H1 (cell line): ENCODE results near the gene PPARA. TPM values are rescaled to one million over a fixed set of nuclear protein-coding genes. Genes with fewer than 3 reads are reported as not detected.

Experiments
- CTCF ChIA-PET: fragments of 300-600 bp; sonication (Branson Sonifier 250); formaldehyde crosslinking; loops from one replicate; lab custom pipeline; 2021; ENCODE audit not compliant: partially characterized antibody; lab: Charles Lee
- POLR2A ChIA-PET: fragments of 300-600 bp; sonication (Branson Sonifier 250); formaldehyde crosslinking; loops from one replicate; lab custom pipeline; 2021; ENCODE audit warnings: inconsistent platforms; ENCODE audit not compliant: partially characterized antibody; lab: Charles Lee
- DNase-seq, 2 experiments: peaks; one replicate each; pipeline versions ENCODE4 v3.0.0 to v3.0.0-alpha.2; 2010 to 2022; ENCODE audit warnings: low spot score in 2 of 2, low read depth in 1 of 2, mixed read lengths in 1 of 2
- FAIRE-seq: peaks from 2 replicates; lab custom pipeline; 2011; peaks lifted over from hg19 to GRCh38; lab: Jason Lieb, UNC
- H2AFZ ChIP-seq: 2 replicates; pipeline ENCODE4 v1.8.1; 2012; ENCODE audit warnings: low read length, inconsistent platforms
- H2AK5ac ChIP-seq: 2 replicates; pipeline ENCODE4 v1.6.1; 2013; ENCODE audit warnings: low read depth, low read length
- H2BK120ac ChIP-seq: replicated peaks from 2 replicates; pipeline ENCODE3; 2013; ENCODE audit warnings: low read depth, low read length, inconsistent platforms
- H2BK12ac ChIP-seq: 2 replicates; pipeline ENCODE4 v1.6.1; 2013; ENCODE audit warnings: low read depth, low read length
- H2BK15ac ChIP-seq: 2 replicates; pipeline ENCODE4 v1.6.1; 2013; ENCODE audit warnings: low read length
- H2BK20ac ChIP-seq: 2 replicates; pipeline ENCODE4 v1.6.1; 2013; ENCODE audit warnings: low read length
- H2BK5ac ChIP-seq: 2 replicates; pipeline ENCODE4 v1.6.1; 2013; ENCODE audit warnings: low read depth, low read length
- H3K14ac ChIP-seq: 2 replicates; pipeline ENCODE4 v1.6.1; 2013; ENCODE audit warnings: inconsistent platforms; ENCODE audit not compliant: insufficient read length
- H3K18ac ChIP-seq: 2 replicates; pipeline ENCODE4 v1.6.1; 2013; ENCODE audit warnings: low read length; ENCODE audit errors: extremely low read depth
- H3K23ac ChIP-seq: 2 replicates; pipeline ENCODE4 v1.6.1; 2013; ENCODE audit warnings: inconsistent platforms; ENCODE audit not compliant: insufficient read length
- H3K23me2 ChIP-seq: 2 replicates; pipeline ENCODE4 v1.6.1; 2013; ENCODE audit warnings: low read depth, low read length
- H3K27ac ChIP-seq: 2 replicates; pipeline ENCODE4 v1.6.1; 2011; ENCODE audit warnings: low read depth, low read length, inconsistent platforms
- H3K27me3 ChIP-seq, 4 experiments: replicated peaks in 1 of 4; 1 replicate in 1 of 4; 2 replicates in 3 of 4; pipeline versions ENCODE4 v1.6.1 to v1.8.1; 2011 to 2013; ENCODE audit warnings: low read length in 3 of 4, mild to moderate bottlenecking in 3 of 4, inconsistent platforms in 2 of 4, mixed read lengths in 2 of 4, moderate library complexity in 1 of 4; ENCODE audit not compliant: control insufficient read depth in 3 of 4, insufficient read depth in 3 of 4; ENCODE audit errors: extremely low read depth in 1 of 4
- H3K36me3 ChIP-seq, 4 experiments: 2 replicates each; pipeline versions ENCODE4 v1.6.1 to v1.8.1; 2011 to 2013; ENCODE audit warnings: mild to moderate bottlenecking in 4 of 4, low read length in 3 of 4, moderate library complexity in 2 of 4, control low read depth in 1 of 4, inconsistent platforms in 1 of 4; ENCODE audit not compliant: insufficient read depth in 4 of 4, control insufficient read depth in 2 of 4
- H3K4ac ChIP-seq: replicated peaks from 2 replicates; pipeline ENCODE3; 2013; ENCODE audit warnings: low read length, low read depth, mixed read lengths, inconsistent platforms; ENCODE audit not compliant: insufficient read length
- H3K4me1 ChIP-seq, 4 experiments: replicated peaks in 1 of 4; 1 replicate in 1 of 4; 2 replicates in 3 of 4; pipeline versions ENCODE4 v1.6.1 to v1.8.1; 2011 to 2013; ENCODE audit warnings: low read length in 3 of 4, inconsistent platforms in 2 of 4, mixed read lengths in 1 of 4; ENCODE audit not compliant: insufficient read depth in 4 of 4, control insufficient read depth in 3 of 4
- H3K4me2 ChIP-seq, 2 experiments: 2 replicates each; pipeline versions ENCODE4 v1.6.1 to v1.8.1; 2011 to 2013; ENCODE audit warnings: low read depth in 2 of 2, low read length in 2 of 2, control low read depth in 1 of 2, inconsistent platforms in 1 of 2, mild to moderate bottlenecking in 1 of 2; ENCODE audit not compliant: insufficient read depth in 1 of 2
- H3K4me3 ChIP-seq, 4 experiments: fragments of 200-600, 300-600 bp in 1 of 4; sonication (generic), shearing (Covaris generic), sonication (Bioruptor Twin) in 1 of 4; 2 replicates each; pipeline versions ENCODE4 v1.5.1 to v1.8.1; 2011 to 2016; ENCODE audit warnings: low read length in 4 of 4, low read depth in 3 of 4, control low read depth in 2 of 4, inconsistent platforms in 2 of 4, mild to moderate bottlenecking in 2 of 4, mixed read lengths in 1 of 4, moderate library complexity in 1 of 4; ENCODE audit not compliant: insufficient read depth in 2 of 4; ENCODE audit errors: extremely low read depth in 1 of 4
- H3K56ac ChIP-seq: replicated peaks from 2 replicates; pipeline ENCODE3; 2013; ENCODE audit warnings: low read depth, mild to moderate bottlenecking, mixed read lengths, low read length, inconsistent platforms; ENCODE audit not compliant: insufficient read length
- H3K79me1 ChIP-seq: 2 replicates; pipeline ENCODE4 v1.6.1; 2013; ENCODE audit warnings: low read depth, low read length, control low read depth
- H3K79me2 ChIP-seq, 2 experiments: 2 replicates each; pipeline versions ENCODE4 v1.6.1 to v1.8.1; 2012 to 2013; ENCODE audit warnings: low read length in 2 of 2, mild to moderate bottlenecking in 2 of 2, inconsistent platforms in 1 of 2; ENCODE audit not compliant: insufficient read depth in 2 of 2, control insufficient read depth in 1 of 2
- H3K9ac ChIP-seq, 4 experiments: replicated peaks in 1 of 4; 1 replicate in 1 of 4; 2 replicates in 3 of 4; pipeline versions ENCODE4 v1.6.1 to v1.8.1; 2011 to 2013; ENCODE audit warnings: low read depth in 3 of 4, low read length in 3 of 4, control low read depth in 2 of 4, mild to moderate bottlenecking in 2 of 4, moderate library complexity in 2 of 4, inconsistent platforms in 1 of 4; ENCODE audit errors: extremely low read depth in 1 of 4
- H3K9me3 ChIP-seq, 2 experiments: 2 replicates each; pipeline versions ENCODE4 v1.6.1 to v1.8.1; 2012 to 2013; ENCODE audit warnings: mild to moderate bottlenecking in 2 of 2, moderate library complexity in 2 of 2, control low read depth in 1 of 2, inconsistent platforms in 1 of 2, low read depth in 1 of 2, low read length in 1 of 2, mixed read lengths in 1 of 2; ENCODE audit not compliant: insufficient read depth in 2 of 2
- H4K20me1 ChIP-seq, 2 experiments: replicated peaks in 1 of 2; 2 replicates each; pipeline versions ENCODE3 to v1.8.1; 2011 to 2013; ENCODE audit warnings: inconsistent platforms in 2 of 2, low read length in 2 of 2, mild to moderate bottlenecking in 1 of 2; ENCODE audit not compliant: insufficient read depth in 2 of 2, control insufficient read depth in 1 of 2
- H4K5ac ChIP-seq: 2 replicates; pipeline ENCODE4 v1.6.1; 2013; ENCODE audit warnings: low read length, low read depth, mixed read lengths, inconsistent platforms; ENCODE audit not compliant: insufficient read length
- H4K8ac ChIP-seq: 2 replicates; pipeline ENCODE4 v1.8.0; 2013; ENCODE audit warnings: mild to moderate bottlenecking, moderate library complexity, low read length, inconsistent platforms; ENCODE audit not compliant: insufficient read depth; ENCODE audit errors: extremely low read depth
- H4K91ac ChIP-seq: replicated peaks from 2 replicates; pipeline ENCODE3; 2013; ENCODE audit warnings: low read length, mixed read lengths, inconsistent platforms; ENCODE audit not compliant: insufficient read length
- GABPA ChIP-seq: IDR thresholded peaks from 2 replicates; pipeline ENCODE4 v1.6.1; 2011; ENCODE audit warnings: mild to moderate bottlenecking, low read length, moderate library complexity, borderline replicate concordance; ENCODE audit not compliant: insufficient read depth
- MAX ChIP-seq: IDR thresholded peaks from 2 replicates; pipeline ENCODE4 v1.6.1; 2012; ENCODE audit warnings: inconsistent platforms
- NANOG ChIP-seq: IDR thresholded peaks from 2 replicates; pipeline ENCODE4 v1.6.1; 2011; ENCODE audit warnings: low read length, low read depth, mild to moderate bottlenecking, inconsistent platforms; ENCODE audit not compliant: insufficient read depth, poor library complexity, severe bottlenecking
- RAD21 ChIP-seq, 2 experiments: IDR thresholded peaks in 1 of 2; conservative IDR thresholded peaks in 1 of 2; 2 replicates each; pipeline ENCODE4 v1.6.1; 2011; ENCODE audit warnings: low read depth in 2 of 2, low read length in 2 of 2, improper control_type of control experiment in 1 of 2, inconsistent platforms in 1 of 2, mild to moderate bottlenecking in 1 of 2, moderate library complexity in 1 of 2
- TEAD4 ChIP-seq: IDR thresholded peaks from 2 replicates; pipeline ENCODE4 v1.6.1; 2012; ENCODE audit warnings: low read depth, low read length, inconsistent platforms, mixed read lengths
- WGBS, 2 experiments: shearing (Covaris generic) in 1 of 2; methylation state at CpG; one replicate each; pipeline versions ENCODE4 v1.1.6 to v1.1.7; 2013 to 2015; ENCODE audit warnings: low lambda C conversion rate in 2 of 2, mixed read lengths in 2 of 2, inconsistent platforms in 1 of 2, low coverage in 1 of 2, missing lambda C conversion rate in 1 of 2; ENCODE audit not compliant: insufficient replicate concordance in 2 of 2, insufficient coverage in 1 of 2, insufficient read length in 1 of 2; ENCODE audit errors: extremely low coverage in 1 of 2, missing lambda C conversion rate in 1 of 2; 5-methylcytosine and 5-hydroxymethylcytosine counted together
- polyA plus RNA-seq, 7 experiments: library from polyadenylated mRNA; depleted of rRNA in 3 of 7; stranded (reverse) in 5 of 7; unstranded in 2 of 7; fragments of >200 nt in 5 of 7; fragments of 200-250 nt in 2 of 7; gene quantifications; 1 replicate in 5 of 7; 2 replicates in 1 of 7; 4 replicates in 1 of 7; pipeline versions ENCODE4 v1.2.1 to v1.2.3, GENCODE V29; 2011 to 2013; ENCODE audit warnings: missing spikeins in 2 of 7, mixed read lengths in 2 of 7
- total RNA-seq: library from RNA; stranded (reverse); fragmentation: NEBNext Ultra II Directional; extraction: Animal tissue kit (Norgen Biotek cat#: 25700); gene quantifications from 2 replicates; pipeline ENCODE4 v1.2.1, GENCODE V29; 2021

Gene PPARA
- total and polyA plus RNA-seq, 2 of the 8 experiments (the other 6 are each of a cell fraction or from before 2014, with no cell fraction given): 3.1 to 8.2 TPM

GRCh38 chr22:46171940-46172339 lies 21.6 kb downstream of the PPARA start:
- H3K9ac ChIP-seq: no peak overlapping the region
- no peaks in the 10 kb centered on the region for H3K27me3 ChIP-seq
- H4K8ac ChIP-seq: no peak overlapping the region; the same call in 1 of the 2 replicates
- CTCF ChIA-PET: no interaction called here
- no peak overlapping the region for H2BK20ac ChIP-seq
- TF ChIP-seq TEAD4: no peak
- no peak for TF ChIP-seq NANOG
- TF ChIP-seq GABPA: no peak
- no peak for TF ChIP-seq RAD21 (IDR thresholded peaks at IDR 0.05 in 1 of 2, conservative IDR thresholded peaks at IDR 0.05 in 1 of 2; ENCODE audit: low read depth in 2 of 2, low read length in 2 of 2)
- no peak for TF ChIP-seq MAX
- H3K23ac ChIP-seq: no peak overlapping the region
- POLR2A ChIA-PET: no interaction called here
- no peak overlapping the region for H4K91ac ChIP-seq
- H3K9me3 ChIP-seq: no peaks in the 10 kb centered on the region
- H3K27ac ChIP-seq: no peak overlapping the region
- no peaks in the 10 kb centered on the region for H3K79me1 ChIP-seq
- H3K56ac ChIP-seq: no peak overlapping the region
- no peak overlapping the region for H3K4ac ChIP-seq
- no peak overlapping the region for H2BK12ac ChIP-seq
- no peak overlapping the region for H3K14ac ChIP-seq
- no peak overlapping the region for H4K5ac ChIP-seq
- no peak overlapping the region for H2BK15ac ChIP-seq
- peak overlapping the region; percentile 35; the same call in 1 of the 2 replicates for H2BK5ac ChIP-seq
- H3K4me3 ChIP-seq: no peak overlapping the region
- H2AK5ac ChIP-seq: no peak overlapping the region
- WGBS, 2 experiments: 91% methylated on average over 6 of the region's 8 CpGs; no CpG with 5 or more reads in 1 of the 2 experiments
- no peak overlapping the region; the same call in 1 of the 2 replicates for H3K18ac ChIP-seq
- no peak overlapping the region for H3K4me2 ChIP-seq
- H2AFZ ChIP-seq: no peak overlapping the region
- H2BK120ac ChIP-seq: no peak overlapping the region
- FAIRE-seq: no peak
- no peaks in the 10 kb centered on the region for H3K23me2 ChIP-seq
- no peaks in the 10 kb centered on the region for H3K4me1 ChIP-seq
- no peaks in the 10 kb centered on the region for H3K36me3 ChIP-seq
- H4K20me1 ChIP-seq: no peaks in the 10 kb centered on the region
- DNase-seq: no peak
- no peaks in the 10 kb centered on the region for H3K79me2 ChIP-seq
